GM12878 (cell line): ENCODE data around the gene BICRA. TPM values are rescaled to one million over a fixed set of nuclear protein-coding genes. Genes with fewer than 3 reads are reported as not detected.

ENCODE experiments used
- KAT2A ChIP-seq: conservative IDR thresholded peaks from 2 replicates; pipeline ENCODE4 v1.6.1; 2011; ENCODE audit warnings: low read depth, low read length; ENCODE audit not compliant: control insufficient read depth
- SKIL ChIP-seq: fragments of 450-650 bp; IDR thresholded peaks from 2 replicates; pipeline ENCODE4 v1.6.1; 2017; ENCODE audit warnings: mild to moderate bottlenecking, low read depth, inconsistent platforms; ENCODE audit not compliant: poor library complexity, severe bottlenecking
- TCF12 ChIP-seq: IDR thresholded peaks from 2 replicates; pipeline ENCODE4 v1.6.1; 2011; ENCODE audit warnings: low read depth, mild to moderate bottlenecking, low read length
- polyA plus RNA-seq, 11 experiments: library from polyadenylated mRNA; depleted of rRNA in 4 of 11; unstranded in 6 of 11; stranded (reverse) in 5 of 11; fragments of >200 nt; fragmentation: Nextera tagmentation in 4 of 11; fragmentation: Illumina TruSeq in 1 of 11; extraction: Ambion mirVana in 4 of 11; extraction: Trizol in 1 of 11; gene quantifications; 1 replicate in 1 of 11; 2 replicates in 10 of 11; pipeline versions ENCODE4 v1.2.1 to v1.2.3, GENCODE V29; 2011 to 2016; ENCODE audit warnings: inconsistent platforms in 2 of 11, missing spikeins in 2 of 11, low read depth in 1 of 11
- total RNA-seq, 4 experiments: library from RNA; depleted of rRNA in 3 of 4; stranded (reverse); fragments of >200 nt in 3 of 4; fragmentation: Illumina TruSeq in 1 of 4; extraction: Trizol in 1 of 4; gene quantifications; 2 replicates each; pipeline versions ENCODE4 v1.2.1 to v1.2.3, GENCODE V29; 2013 to 2021
- TF ChIP-seq, protein P1 (sequence below): fragments of 450-650 bp; IDR thresholded peaks from 2 replicates; pipeline ENCODE4 v1.6.1; 2016; ENCODE audit warnings: mild to moderate bottlenecking
- TF ChIP-seq, protein P2 (sequence below): fragments of 450-650 bp; IDR thresholded peaks from 2 replicates; pipeline ENCODE4 v1.6.1; 2017; ENCODE audit warnings: mild to moderate bottlenecking, moderate library complexity

BICRA gene
- total and polyA plus RNA-seq, 10 of the 15 experiments (the other 5 are each of a cell fraction or from before 2014, with no cell fraction given), result 0.11 to 15.3 (median 1.3) TPM

- no peak for TF ChIP-seq SKIL
- TF ChIP-seq, protein P1, sequence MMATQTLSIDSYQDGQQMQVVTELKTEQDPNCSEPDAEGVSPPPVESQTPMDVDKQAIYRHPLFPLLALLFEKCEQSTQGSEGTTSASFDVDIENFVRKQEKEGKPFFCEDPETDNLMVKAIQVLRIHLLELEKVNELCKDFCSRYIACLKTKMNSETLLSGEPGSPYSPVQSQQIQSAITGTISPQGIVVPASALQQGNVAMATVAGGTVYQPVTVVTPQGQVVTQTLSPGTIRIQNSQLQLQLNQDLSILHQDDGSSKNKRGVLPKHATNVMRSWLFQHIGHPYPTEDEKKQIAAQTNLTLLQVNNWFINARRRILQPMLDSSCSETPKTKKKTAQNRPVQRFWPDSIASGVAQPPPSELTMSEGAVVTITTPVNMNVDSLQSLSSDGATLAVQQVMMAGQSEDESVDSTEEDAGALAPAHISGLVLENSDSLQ, result no peak
- TF ChIP-seq TCF12, result no peak
- TF ChIP-seq, protein P2, sequence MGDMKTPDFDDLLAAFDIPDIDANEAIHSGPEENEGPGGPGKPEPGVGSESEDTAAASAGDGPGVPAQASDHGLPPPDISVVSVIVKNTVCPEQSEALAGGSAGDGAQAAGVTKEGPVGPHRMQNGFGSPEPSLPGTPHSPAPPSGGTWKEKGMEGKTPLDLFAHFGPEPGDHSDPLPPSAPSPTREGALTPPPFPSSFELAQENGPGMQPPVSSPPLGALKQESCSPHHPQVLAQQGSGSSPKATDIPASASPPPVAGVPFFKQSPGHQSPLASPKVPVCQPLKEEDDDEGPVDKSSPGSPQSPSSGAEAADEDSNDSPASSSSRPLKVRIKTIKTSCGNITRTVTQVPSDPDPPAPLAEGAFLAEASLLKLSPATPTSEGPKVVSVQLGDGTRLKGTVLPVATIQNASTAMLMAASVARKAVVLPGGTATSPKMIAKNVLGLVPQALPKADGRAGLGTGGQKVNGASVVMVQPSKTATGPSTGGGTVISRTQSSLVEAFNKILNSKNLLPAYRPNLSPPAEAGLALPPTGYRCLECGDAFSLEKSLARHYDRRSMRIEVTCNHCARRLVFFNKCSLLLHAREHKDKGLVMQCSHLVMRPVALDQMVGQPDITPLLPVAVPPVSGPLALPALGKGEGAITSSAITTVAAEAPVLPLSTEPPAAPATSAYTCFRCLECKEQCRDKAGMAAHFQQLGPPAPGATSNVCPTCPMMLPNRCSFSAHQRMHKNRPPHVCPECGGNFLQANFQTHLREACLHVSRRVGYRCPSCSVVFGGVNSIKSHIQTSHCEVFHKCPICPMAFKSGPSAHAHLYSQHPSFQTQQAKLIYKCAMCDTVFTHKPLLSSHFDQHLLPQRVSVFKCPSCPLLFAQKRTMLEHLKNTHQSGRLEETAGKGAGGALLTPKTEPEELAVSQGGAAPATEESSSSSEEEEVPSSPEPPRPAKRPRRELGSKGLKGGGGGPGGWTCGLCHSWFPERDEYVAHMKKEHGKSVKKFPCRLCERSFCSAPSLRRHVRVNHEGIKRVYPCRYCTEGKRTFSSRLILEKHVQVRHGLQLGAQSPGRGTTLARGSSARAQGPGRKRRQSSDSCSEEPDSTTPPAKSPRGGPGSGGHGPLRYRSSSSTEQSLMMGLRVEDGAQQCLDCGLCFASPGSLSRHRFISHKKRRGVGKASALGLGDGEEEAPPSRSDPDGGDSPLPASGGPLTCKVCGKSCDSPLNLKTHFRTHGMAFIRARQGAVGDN, result no peak
- no peak for TF ChIP-seq KAT2A
Observed at GRCh38 chr19:47657719-47658118, 48.8 kb downstream of the BICRA start (continued).
